Measurements from ENCODE around the gene HLA-G. TPM values are rescaled to one million over a fixed set of nuclear protein-coding genes. Genes with fewer than 3 reads are reported as not detected.

Gene HLA-G
- total RNA-seq, 4 donors from 2014 or later: 0.18 to 0.27 TPM; not detected in 2

GRCh38 chr6:29825848-29826247 lies 1.8 kb upstream of the HLA-G start:
- H3K27ac ChIP-seq: no peak overlapping the region
- no peak for DNase-seq
- H3K9me3 ChIP-seq: no peaks in the 10 kb centered on the region
- H3K4me3 ChIP-seq: no peak overlapping the region
- TF ChIP-seq CTCF (IDR thresholded peaks at IDR 0.05): no peak
- TF ChIP-seq POLR2A (IDR thresholded peaks at IDR 0.05): no peak
- H3K36me3 ChIP-seq: no peaks in the 10 kb centered on the region
- intact Hi-C loops (cut with DNase I): no loop called here
- H3K27me3 ChIP-seq: peaks cover 0 to 81% (median 12%) of the 10 kb centered on the region in 4 donors
- WGBS, 2 donors: 65 to 71% methylated on average over 2 of the region's 2 CpGs
- peaks cover 7 to 14% (median 9%) of the 10 kb centered on the region in 3 donors for H3K4me1 ChIP-seq

GRCh38 chr6:29826271-29826670 lies 1.4 kb upstream of the HLA-G start:
- Histone ChIP-seq H3K27me3 (peaks cover 0 to 83% (median 12%) of the 10 kb centered on the region in 4 donors), H3K27ac (no peak overlapping the region), H3K4me3 (no peak overlapping the region), H3K9me3 (no peaks in the 10 kb centered on the region), H3K4me1 (peaks cover 7 to 14% (median 9%) of the 10 kb centered on the region in 3 donors), H3K36me3 (no peaks in the 10 kb centered on the region)
- no peak for DNase-seq
- intact Hi-C loops (cut with DNase I): no loop called here
- WGBS, 2 donors: 42 to 65% methylated on average over 1 of the region's 1 CpG
- TF ChIP-seq POLR2A (IDR thresholded peaks at IDR 0.05): no peak
- no peak for TF ChIP-seq CTCF (IDR thresholded peaks at IDR 0.05)

GRCh38 chr6:29828471-29828797 lies 809 bp downstream of the HLA-G start:
- Histone ChIP-seq H3K27me3 (peaks cover 0 to 83% (median 12%) of the 10 kb centered on the region in 4 donors), H3K9me3 (no peaks in the 10 kb centered on the region), H3K4me3 (peak overlapping the region in 3 of 4 donors; percentile 25 to 55 (median 36)), H3K36me3 (no peaks in the 10 kb centered on the region), H3K4me1 (peaks cover 7 to 14% (median 9%) of the 10 kb centered on the region in 3 donors), H3K27ac (no peak overlapping the region)
- TF ChIP-seq POLR2A (IDR thresholded peaks at IDR 0.05): no peak
- no peak for TF ChIP-seq CTCF (IDR thresholded peaks at IDR 0.05)
- DNase-seq: no peak
- WGBS, 2 donors: 49 to 57% methylated on average over 5 to 11 of the region's 26 CpGs
- intact Hi-C loops (cut with DNase I): no loop called here

DNA sequence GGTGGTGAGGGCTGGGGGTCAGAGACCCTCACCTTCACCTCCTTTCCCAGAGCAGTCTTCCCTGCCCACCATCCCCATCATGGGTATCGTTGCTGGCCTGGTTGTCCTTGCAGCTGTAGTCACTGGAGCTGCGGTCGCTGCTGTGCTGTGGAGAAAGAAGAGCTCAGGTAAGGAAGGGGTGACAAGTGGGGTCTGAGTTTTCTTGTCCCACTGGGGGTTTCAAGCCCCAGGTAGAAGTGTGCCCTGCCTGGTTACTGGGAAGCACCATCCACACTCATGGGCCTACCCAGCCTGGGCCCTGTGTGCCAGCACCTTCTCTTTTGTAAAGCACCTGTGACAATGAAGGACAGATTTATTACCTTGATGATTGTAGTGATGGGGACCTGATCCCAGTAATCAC lies 2.1 kb downstream of the HLA-G start:
- no peak for DNase-seq
- no peaks in the 10 kb centered on the region for H3K9me3 ChIP-seq
- no peak overlapping the region for H3K27ac ChIP-seq
- no peaks in the 10 kb centered on the region for H3K36me3 ChIP-seq
- WGBS, 2 donors: 67% methylated on average over 1 of the region's 3 CpGs; no CpG with 5 or more reads in 1 of the 2 donors
- H3K4me3 ChIP-seq: no peak overlapping the region
- H3K27me3 ChIP-seq: peaks cover 0 to 87% (median 12%) of the 10 kb centered on the region in 4 donors
- H3K4me1 ChIP-seq: peaks cover 7 to 14% (median 9%) of the 10 kb centered on the region in 3 donors
- TF ChIP-seq POLR2A (IDR thresholded peaks at IDR 0.05) (no peak), CTCF (IDR thresholded peaks at IDR 0.05) (no peak)
- intact Hi-C loops (cut with DNase I): loop anchor here (10.0 kb wide), 2 partner anchors 85 to 125 kb away; no protein-coding TSS in a partner anchor

DNA sequence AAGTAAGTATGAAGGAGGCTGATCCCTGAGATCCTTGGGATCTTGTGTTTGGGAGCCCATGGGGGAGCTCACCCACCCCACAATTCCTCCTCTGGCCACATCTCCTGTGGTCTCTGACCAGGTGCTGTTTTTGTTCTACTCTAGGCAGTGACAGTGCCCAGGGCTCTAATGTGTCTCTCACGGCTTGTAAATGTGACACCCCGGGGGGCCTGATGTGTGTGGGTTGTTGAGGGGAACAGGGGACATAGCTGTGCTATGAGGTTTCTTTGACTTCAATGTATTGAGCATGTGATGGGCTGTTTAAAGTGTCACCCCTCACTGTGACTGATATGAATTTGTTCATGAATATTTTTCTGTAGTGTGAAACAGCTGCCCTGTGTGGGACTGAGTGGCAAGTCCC lies 2.8 kb downstream of the HLA-G start:
- H3K4me1 ChIP-seq: peaks cover 7 to 14% (median 9%) of the 10 kb centered on the region in 3 donors
- TF ChIP-seq CTCF (IDR thresholded peaks at IDR 0.05): no peak
- TF ChIP-seq POLR2A (IDR thresholded peaks at IDR 0.05): no peak
- H3K9me3 ChIP-seq: no peaks in the 10 kb centered on the region
- H3K27me3 ChIP-seq: peaks cover 0 to 89% (median 12%) of the 10 kb centered on the region in 4 donors
- intact Hi-C loops (cut with DNase I): loop anchor here (10.0 kb wide), 2 partner anchors 86 to 126 kb away; no protein-coding TSS in a partner anchor
- WGBS, 2 donors: 75 to 100% methylated on average over 1 to 2 of the region's 2 CpGs
- H3K4me3 ChIP-seq: no peak overlapping the region
- H3K27ac ChIP-seq: no peak overlapping the region
- no peaks in the 10 kb centered on the region for H3K36me3 ChIP-seq
- no peak for DNase-seq
